ENCODE data around the gene PLA2G10. TPM values are rescaled to one million over a fixed set of nuclear protein-coding genes. Genes with fewer than 3 reads are reported as not detected.

The PLA2G10 gene
- total RNA-seq, 6 experiments from 2014 or later: not detected

DNA sequence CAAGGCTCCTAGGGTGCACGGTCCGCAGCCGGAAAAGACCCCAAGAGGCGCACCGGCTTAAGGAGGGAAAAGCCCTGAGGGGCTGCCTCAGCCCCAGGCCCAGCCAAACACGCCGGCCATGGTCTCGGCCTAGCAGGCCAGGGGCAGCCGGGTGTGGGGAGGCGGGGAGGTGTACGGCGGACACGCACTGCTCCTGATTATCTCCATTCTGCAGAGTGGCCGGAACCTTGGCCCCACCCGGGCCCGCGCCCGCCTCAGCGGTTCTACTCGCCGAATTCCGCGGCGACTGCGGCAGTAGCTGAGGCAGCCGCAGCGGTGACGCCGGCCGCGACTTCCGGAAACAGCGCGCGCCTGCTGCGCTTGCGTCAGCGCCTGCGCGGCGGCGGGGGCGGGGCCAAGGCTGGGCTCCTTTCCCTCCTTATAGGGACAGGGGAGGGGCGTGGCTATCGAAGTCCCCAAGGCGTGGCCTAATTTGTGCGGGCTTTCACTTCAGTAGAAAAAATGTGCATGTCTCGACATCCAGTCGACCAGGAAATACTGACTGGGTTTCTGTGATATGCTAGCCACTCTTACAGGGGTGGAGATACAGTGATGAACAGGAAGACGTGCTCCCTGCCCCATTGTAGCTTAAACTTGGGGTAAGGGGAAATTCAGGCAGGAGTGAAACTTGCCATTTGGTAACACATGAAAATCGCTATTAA, 64.0 kb downstream of the PLA2G10 start, which contains the start of gene PARN:
Gene PARN (minus strand): TSS at position 342 of the 701 bp plus-strand sequence. CDS start 135 bp downstream, at position 207.
- Histone ChIP-seq H3K9me3 (no peaks in the 10 kb centered on the region), H3K36me3 (peaks cover 0 to 30% (median 6%) of the 10 kb centered on the region in 4 donors), H3K4me3 (peak within 1 kb of the TSS; percentile 73 to 97 (median 96)), H3K4me1 (peaks cover 0 to 26% (median 0%) of the 10 kb centered on the region in 4 donors), H3K27ac (peak within 1 kb of the TSS; percentile 83 to 91 (median 91)), H3K27me3 (no peaks in the 10 kb centered on the region)
- DNase-seq (peak; percentile 98), ATAC-seq (peak; percentile 76 to 83 (median 80))
- TF ChIP-seq POLR2A (IDR thresholded peaks at IDR 0.05): peak; percentile 96
- TF ChIP-seq, protein P1, sequence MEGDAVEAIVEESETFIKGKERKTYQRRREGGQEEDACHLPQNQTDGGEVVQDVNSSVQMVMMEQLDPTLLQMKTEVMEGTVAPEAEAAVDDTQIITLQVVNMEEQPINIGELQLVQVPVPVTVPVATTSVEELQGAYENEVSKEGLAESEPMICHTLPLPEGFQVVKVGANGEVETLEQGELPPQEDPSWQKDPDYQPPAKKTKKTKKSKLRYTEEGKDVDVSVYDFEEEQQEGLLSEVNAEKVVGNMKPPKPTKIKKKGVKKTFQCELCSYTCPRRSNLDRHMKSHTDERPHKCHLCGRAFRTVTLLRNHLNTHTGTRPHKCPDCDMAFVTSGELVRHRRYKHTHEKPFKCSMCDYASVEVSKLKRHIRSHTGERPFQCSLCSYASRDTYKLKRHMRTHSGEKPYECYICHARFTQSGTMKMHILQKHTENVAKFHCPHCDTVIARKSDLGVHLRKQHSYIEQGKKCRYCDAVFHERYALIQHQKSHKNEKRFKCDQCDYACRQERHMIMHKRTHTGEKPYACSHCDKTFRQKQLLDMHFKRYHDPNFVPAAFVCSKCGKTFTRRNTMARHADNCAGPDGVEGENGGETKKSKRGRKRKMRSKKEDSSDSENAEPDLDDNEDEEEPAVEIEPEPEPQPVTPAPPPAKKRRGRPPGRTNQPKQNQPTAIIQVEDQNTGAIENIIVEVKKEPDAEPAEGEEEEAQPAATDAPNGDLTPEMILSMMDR (IDR thresholded peaks at IDR 0.05): no peak
- WGBS (ENCODE audit: insufficient coverage, low coverage, low lambda C conversion rate, missing lambda C conversion rate): 5% methylated on average over 13 of the region's 51 CpGs
- intact Hi-C loops (cut with DNase I): no loop called here

DNA sequence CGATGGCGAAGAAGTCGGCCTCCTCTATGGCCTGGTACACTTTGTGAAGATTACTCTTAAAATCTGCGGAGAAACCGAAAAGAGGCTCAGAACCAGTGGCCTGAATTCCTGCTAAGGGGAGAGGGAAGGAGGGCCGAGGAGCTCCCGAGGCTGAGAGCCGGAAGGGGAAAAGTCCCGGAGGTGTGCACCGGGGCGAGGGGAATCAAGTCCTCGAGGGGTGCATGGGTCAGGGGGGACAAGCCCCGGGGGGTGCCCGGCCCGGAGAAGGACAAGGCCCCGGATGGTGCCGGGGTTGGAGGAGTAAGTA, 64.5 kb downstream of the PLA2G10 start:
- 0% methylated on average over 7 of the region's 17 CpGs for WGBS (ENCODE audit: insufficient coverage, low coverage, low lambda C conversion rate, missing lambda C conversion rate)
- Histone ChIP-seq H3K9me3 (no peaks in the 10 kb centered on the region), H3K27ac (peak overlapping the region; percentile 83 to 91 (median 91)), H3K27me3 (no peaks in the 10 kb centered on the region), H3K36me3 (peaks cover 0 to 33% (median 8%) of the 10 kb centered on the region in 4 donors), H3K4me1 (peaks cover 0 to 23% (median 0%) of the 10 kb centered on the region in 4 donors), H3K4me3 (peak overlapping the region; percentile 73 to 97 (median 96))
- no peak for ATAC-seq
- DNase-seq: no peak
- TF ChIP-seq, protein P1 (IDR thresholded peaks at IDR 0.05): no peak
- no peak for TF ChIP-seq POLR2A (IDR thresholded peaks at IDR 0.05)
- intact Hi-C loops (cut with DNase I): no loop called here

DNA sequence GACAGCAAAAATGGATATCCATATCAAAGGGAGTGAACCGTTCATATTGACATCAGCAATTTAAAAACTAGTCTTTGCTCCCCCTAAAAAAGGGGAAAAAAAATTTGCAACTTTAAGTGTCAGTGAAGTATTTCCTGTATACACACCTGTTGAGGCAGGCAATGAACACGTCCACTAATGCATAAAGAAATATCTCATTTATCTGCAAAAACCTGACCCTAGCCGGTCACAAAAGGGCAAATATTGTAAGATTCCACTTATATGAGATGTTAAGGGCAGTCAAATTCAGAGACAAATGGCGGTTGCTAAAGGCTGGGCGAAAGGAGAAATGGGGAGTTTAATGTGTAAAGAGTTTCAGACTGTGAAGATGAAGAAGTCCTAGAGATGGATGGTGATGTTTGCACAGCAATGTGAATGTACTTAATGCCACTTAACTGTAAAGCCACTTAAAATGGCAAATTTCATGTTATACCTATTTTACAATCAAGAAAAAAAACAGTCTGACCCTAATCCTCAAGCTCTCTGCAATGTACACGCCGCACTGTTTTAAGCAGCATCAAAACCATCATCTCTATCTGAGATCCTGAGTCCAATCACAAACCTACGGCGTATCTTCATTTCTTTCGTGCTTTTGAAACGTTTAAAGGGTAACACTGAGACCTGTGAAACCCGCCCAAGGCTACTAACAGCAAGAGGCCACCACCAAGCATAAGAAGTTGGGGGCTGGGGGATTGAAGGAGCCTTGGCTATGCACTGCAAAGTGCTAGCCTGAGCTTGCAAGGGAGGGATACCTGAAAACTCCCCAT, 65.1 kb downstream of the PLA2G10 start:
- intact Hi-C loops (cut with DNase I): no loop called here
- H3K27me3 ChIP-seq: no peaks in the 10 kb centered on the region
- H3K27ac ChIP-seq: peak overlapping the region in 2 of 3 donors; percentile 91
- H3K36me3 ChIP-seq: peaks cover 0 to 38% (median 10%) of the 10 kb centered on the region in 4 donors
- no peaks in the 10 kb centered on the region for H3K9me3 ChIP-seq
- peak overlapping the region; percentile 73 to 97 (median 96) for H3K4me3 ChIP-seq
- no peak for ATAC-seq
- H3K4me1 ChIP-seq: peaks cover 0 to 17% (median 0%) of the 10 kb centered on the region in 4 donors
- no peak for TF ChIP-seq POLR2A (IDR thresholded peaks at IDR 0.05)
- TF ChIP-seq, protein P1 (IDR thresholded peaks at IDR 0.05): no peak
- DNase-seq: no peak
- WGBS (ENCODE audit: insufficient coverage, low coverage, low lambda C conversion rate, missing lambda C conversion rate): 64% methylated on average over 12 of the region's 12 CpGs

DNA sequence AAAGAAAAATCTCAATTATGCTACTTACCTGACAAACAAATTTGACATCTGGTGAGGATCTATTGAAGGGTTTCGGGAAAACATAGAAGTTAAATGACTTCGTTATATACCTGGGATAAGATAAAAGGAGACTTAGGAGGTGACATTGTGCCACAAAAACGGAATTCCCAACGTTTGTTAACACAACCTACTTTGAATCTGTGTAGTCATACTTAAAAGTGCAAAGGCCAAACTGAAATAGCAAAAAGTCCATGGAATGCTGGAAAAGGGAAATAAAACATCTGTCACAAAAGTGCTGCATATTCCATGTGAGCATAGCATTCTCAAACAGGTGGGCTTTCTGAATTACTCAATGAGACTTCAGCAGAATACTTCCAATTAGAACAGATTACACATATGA, 67.0 kb downstream of the PLA2G10 start:
- 46% methylated on average over 4 of the region's 4 CpGs for WGBS (ENCODE audit: insufficient coverage, low coverage, low lambda C conversion rate, missing lambda C conversion rate)
- ATAC-seq: peak in 1 of 4 donors; percentile 11
- no peak overlapping the region for H3K27ac ChIP-seq
- H3K4me3 ChIP-seq: no peak overlapping the region
- no peaks in the 10 kb centered on the region for H3K27me3 ChIP-seq
- TF ChIP-seq, protein P1 (IDR thresholded peaks at IDR 0.05): no peak
- no peak for TF ChIP-seq POLR2A (IDR thresholded peaks at IDR 0.05)
- intact Hi-C loops (cut with DNase I): no loop called here
- peaks cover 0 to 15% (median 0%) of the 10 kb centered on the region in 4 donors for H3K4me1 ChIP-seq
- DNase-seq: no peak
- peaks cover 0 to 52% (median 11%) of the 10 kb centered on the region in 4 donors for H3K36me3 ChIP-seq
- H3K9me3 ChIP-seq: no peaks in the 10 kb centered on the region

Small RNAs within 50 kb of the gene (small RNA-seq; reads per million reads assigned to genes)
- 0 reads per million in 2 experiments for gene RNU7-125P

Other genes with a start within 250 kb of the PLA2G10 start
- gene PARN, start 64.0 kb downstream of the PLA2G10 start, total RNA-seq: 10 to 100 TPM; 12.1 to 28.0 (median 15.6) TPM
- 10 to 100 TPM; 17.4 to 31.2 (median 22.9) TPM for gene BFAR, start 61.4 kb downstream of the PLA2G10 start, total RNA-seq
- gene NPIPA3, start 9.1 kb upstream of the PLA2G10 start, total RNA-seq: 1 to 10 TPM in 2 of 6 experiments, under 1 TPM in 1, not detected in 3; 0.86 to 1.9 (median 1.2) TPM
- 1 to 10 TPM in 2 of 6 experiments, under 1 TPM in 2, not detected in 2; 0.55 to 2.2 (median 1.4) TPM for gene NPIPA2, start 48.2 kb upstream of the PLA2G10 start, total RNA-seq
- gene NOMO1, start 139.4 kb upstream of the PLA2G10 start, total RNA-seq: 10 to 100 TPM; 34.7 to 55.1 (median 44.9) TPM
- gene NPIPA1, start 243.1 kb upstream of the PLA2G10 start, total RNA-seq: 10 to 100 TPM; 14.0 to 48.3 (median 33.6) TPM

Measured in right lobe of liver (tissue), 6 donors.